ENCODE data around the gene TBC1D22A. TPM values are rescaled to one million over a fixed set of nuclear protein-coding genes. Genes with fewer than 3 reads are reported as not detected.

The TBC1D22A gene
- total RNA-seq, 1 donor from 2014 or later, result 28.9 TPM

GRCh38 chr22:46964773-46965550 lies 202.5 kb downstream of the TBC1D22A start:
- no peak overlapping the region for H3K4me3 Mint-ChIP-seq (ENCODE audit: unreplicated experiment)
- DNase-seq (ENCODE audit: extremely low spot score, unreplicated experiment), result no peak
- no peak overlapping the region for H3K27ac Mint-ChIP-seq (ENCODE audit: unreplicated experiment)
- no peaks in the 10 kb centered on the region for H3K27me3 Mint-ChIP-seq (ENCODE audit: unreplicated experiment)
- H3K9me3 Mint-ChIP-seq (ENCODE audit: unreplicated experiment), result no peaks in the 10 kb centered on the region
- H3K36me3 Mint-ChIP-seq (ENCODE audit: unreplicated experiment), result no peaks in the 10 kb centered on the region
- TF ChIP-seq, protein P1, sequence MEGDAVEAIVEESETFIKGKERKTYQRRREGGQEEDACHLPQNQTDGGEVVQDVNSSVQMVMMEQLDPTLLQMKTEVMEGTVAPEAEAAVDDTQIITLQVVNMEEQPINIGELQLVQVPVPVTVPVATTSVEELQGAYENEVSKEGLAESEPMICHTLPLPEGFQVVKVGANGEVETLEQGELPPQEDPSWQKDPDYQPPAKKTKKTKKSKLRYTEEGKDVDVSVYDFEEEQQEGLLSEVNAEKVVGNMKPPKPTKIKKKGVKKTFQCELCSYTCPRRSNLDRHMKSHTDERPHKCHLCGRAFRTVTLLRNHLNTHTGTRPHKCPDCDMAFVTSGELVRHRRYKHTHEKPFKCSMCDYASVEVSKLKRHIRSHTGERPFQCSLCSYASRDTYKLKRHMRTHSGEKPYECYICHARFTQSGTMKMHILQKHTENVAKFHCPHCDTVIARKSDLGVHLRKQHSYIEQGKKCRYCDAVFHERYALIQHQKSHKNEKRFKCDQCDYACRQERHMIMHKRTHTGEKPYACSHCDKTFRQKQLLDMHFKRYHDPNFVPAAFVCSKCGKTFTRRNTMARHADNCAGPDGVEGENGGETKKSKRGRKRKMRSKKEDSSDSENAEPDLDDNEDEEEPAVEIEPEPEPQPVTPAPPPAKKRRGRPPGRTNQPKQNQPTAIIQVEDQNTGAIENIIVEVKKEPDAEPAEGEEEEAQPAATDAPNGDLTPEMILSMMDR (IDR thresholded peaks at IDR 0.05), result no peak
- peaks cover 1% of the 10 kb centered on the region for H3K4me1 Mint-ChIP-seq (ENCODE audit: unreplicated experiment)

- peak; percentile 75 for DNase-seq (ENCODE audit: extremely low spot score, unreplicated experiment)
- Mint-ChIP-seq H3K9me3 (ENCODE audit: unreplicated experiment) (no peaks in the 10 kb centered on the region), H3K36me3 (ENCODE audit: unreplicated experiment) (no peaks in the 10 kb centered on the region), H3K27me3 (ENCODE audit: unreplicated experiment) (no peaks in the 10 kb centered on the region), H3K4me3 (ENCODE audit: unreplicated experiment) (no peak overlapping the region), H3K27ac (ENCODE audit: unreplicated experiment) (no peak overlapping the region), H3K4me1 (ENCODE audit: unreplicated experiment) (peaks cover 1% of the 10 kb centered on the region)
- TF ChIP-seq, protein P1 (IDR thresholded peaks at IDR 0.05), result no peak
Observed at GRCh38 chr22:46965555-46966494, 203.4 kb downstream of the TBC1D22A start.

DNA sequence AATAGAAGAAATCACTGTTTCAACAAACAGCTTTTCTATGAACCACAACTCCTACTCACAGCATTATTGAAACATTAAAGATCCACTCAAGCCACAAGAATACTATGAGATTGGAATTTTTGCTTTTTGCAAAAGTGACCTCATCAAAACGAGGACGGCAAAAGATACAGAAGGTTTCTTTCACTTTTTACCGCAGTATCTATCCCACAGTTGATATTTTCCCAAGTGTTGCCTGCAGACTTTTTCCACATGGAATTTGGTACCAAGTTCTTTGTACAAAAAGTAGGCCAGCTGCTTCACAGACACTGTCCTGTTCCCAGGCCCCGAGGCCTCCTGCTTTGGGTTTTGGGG lies 204.0 kb downstream of the TBC1D22A start:
- H3K27me3 Mint-ChIP-seq (ENCODE audit: unreplicated experiment), result no peaks in the 10 kb centered on the region
- peaks cover 1% of the 10 kb centered on the region for H3K4me1 Mint-ChIP-seq (ENCODE audit: unreplicated experiment)
- DNase-seq (ENCODE audit: extremely low spot score, unreplicated experiment), result no peak
- no peak overlapping the region for H3K27ac Mint-ChIP-seq (ENCODE audit: unreplicated experiment)
- TF ChIP-seq, protein P1 (IDR thresholded peaks at IDR 0.05), result no peak
- H3K36me3 Mint-ChIP-seq (ENCODE audit: unreplicated experiment), result no peaks in the 10 kb centered on the region
- no peak overlapping the region for H3K4me3 Mint-ChIP-seq (ENCODE audit: unreplicated experiment)
- no peaks in the 10 kb centered on the region for H3K9me3 Mint-ChIP-seq (ENCODE audit: unreplicated experiment)

GRCh38 chr22:46966846-46967245 lies 204.4 kb downstream of the TBC1D22A start:
- Mint-ChIP-seq H3K9me3 (ENCODE audit: unreplicated experiment) (no peaks in the 10 kb centered on the region), H3K36me3 (ENCODE audit: unreplicated experiment) (no peaks in the 10 kb centered on the region), H3K27me3 (ENCODE audit: unreplicated experiment) (no peaks in the 10 kb centered on the region), H3K4me3 (ENCODE audit: unreplicated experiment) (no peak overlapping the region), H3K27ac (ENCODE audit: unreplicated experiment) (no peak overlapping the region), H3K4me1 (ENCODE audit: unreplicated experiment) (peaks cover 1% of the 10 kb centered on the region)
- TF ChIP-seq, protein P1 (IDR thresholded peaks at IDR 0.05), result no peak
- DNase-seq (ENCODE audit: extremely low spot score, unreplicated experiment), result no peak

Measured in osteocyte (in vitro differentiated cells).